Activated CD4-positive, alpha-beta T cell treated with anti-CD3 and anti-CD28 coated beads for 1 hour (primary cell): Measurements from ENCODE around the gene RSPRY1.
"Not testable (repeated sequence)": the region's sequence is repeated elsewhere in the genome, so short reads cannot be mapped to it uniquely, and the experiment has no call there.

ENCODE experiments used
- DNase-seq: peaks from one replicate; pipeline ENCODE4 v3.0.0-alpha.2; 2020

The RSPRY1 gene

GRCh38 chr16:57186872-57187854 lies 1.0 kb downstream of the RSPRY1 start:
- peak; percentile 11 for DNase-seq

GRCh38 chr16:57187902-57188710 lies 2.0 kb downstream of the RSPRY1 start:
- DNase-seq, result not testable (repeated sequence)

- DNase-seq, result no peak
Observed at GRCh38 chr16:57188711-57189002, 2.5 kb downstream of the RSPRY1 start.

- DNase-seq, result not testable (repeated sequence)
Observed at GRCh38 chr16:57189527-57189926, 3.4 kb downstream of the RSPRY1 start.

GRCh38 chr16:57190136-57190535 lies 4.0 kb downstream of the RSPRY1 start:
- DNase-seq, result no peak

- no peak for DNase-seq
Observed at GRCh38 chr16:57191056-57191571, 5.0 kb downstream of the RSPRY1 start.

GRCh38 chr16:57192146-57192545 lies 6.0 kb downstream of the RSPRY1 start:
- DNase-seq, result no peak

- DNase-seq, result no peak
Observed at GRCh38 chr16:57192720-57193486, 6.8 kb downstream of the RSPRY1 start.

- no peak for DNase-seq
Observed at GRCh38 chr16:57194512-57194911, 8.4 kb downstream of the RSPRY1 start.

GRCh38 chr16:57196286-57196685 lies 10.2 kb downstream of the RSPRY1 start:
- DNase-seq, result no peak

GRCh38 chr16:57196753-57197152 lies 10.6 kb downstream of the RSPRY1 start:
- DNase-seq, result no peak

- DNase-seq, result not testable (repeated sequence)
Observed at GRCh38 chr16:57200321-57200720, 14.2 kb downstream of the RSPRY1 start.

GRCh38 chr16:57200926-57201325 lies 14.8 kb downstream of the RSPRY1 start:
- DNase-seq, result not testable (repeated sequence)

GRCh38 chr16:57202095-57202886 lies 16.2 kb downstream of the RSPRY1 start:
- no peak for DNase-seq

GRCh38 chr16:57203451-57203850 lies 17.3 kb downstream of the RSPRY1 start:
- DNase-seq, result no peak

- no peak for DNase-seq
Observed at GRCh38 chr16:57204675-57205074, 18.5 kb downstream of the RSPRY1 start.

- no peak for DNase-seq
Observed at GRCh38 chr16:57208926-57209325, 22.8 kb downstream of the RSPRY1 start.

GRCh38 chr16:57209780-57210179 lies 23.7 kb downstream of the RSPRY1 start:
- DNase-seq, result no peak

GRCh38 chr16:57213462-57213861 lies 27.3 kb downstream of the RSPRY1 start:
- DNase-seq, result no peak

GRCh38 chr16:57216968-57217367 lies 30.8 kb downstream of the RSPRY1 start:
- DNase-seq, result no peak

- DNase-seq, result no peak
Observed at GRCh38 chr16:57223057-57223456, 36.9 kb downstream of the RSPRY1 start.
